ENCODE results near the gene MTHFD1L.

- TF ChIP-seq, protein P1, sequence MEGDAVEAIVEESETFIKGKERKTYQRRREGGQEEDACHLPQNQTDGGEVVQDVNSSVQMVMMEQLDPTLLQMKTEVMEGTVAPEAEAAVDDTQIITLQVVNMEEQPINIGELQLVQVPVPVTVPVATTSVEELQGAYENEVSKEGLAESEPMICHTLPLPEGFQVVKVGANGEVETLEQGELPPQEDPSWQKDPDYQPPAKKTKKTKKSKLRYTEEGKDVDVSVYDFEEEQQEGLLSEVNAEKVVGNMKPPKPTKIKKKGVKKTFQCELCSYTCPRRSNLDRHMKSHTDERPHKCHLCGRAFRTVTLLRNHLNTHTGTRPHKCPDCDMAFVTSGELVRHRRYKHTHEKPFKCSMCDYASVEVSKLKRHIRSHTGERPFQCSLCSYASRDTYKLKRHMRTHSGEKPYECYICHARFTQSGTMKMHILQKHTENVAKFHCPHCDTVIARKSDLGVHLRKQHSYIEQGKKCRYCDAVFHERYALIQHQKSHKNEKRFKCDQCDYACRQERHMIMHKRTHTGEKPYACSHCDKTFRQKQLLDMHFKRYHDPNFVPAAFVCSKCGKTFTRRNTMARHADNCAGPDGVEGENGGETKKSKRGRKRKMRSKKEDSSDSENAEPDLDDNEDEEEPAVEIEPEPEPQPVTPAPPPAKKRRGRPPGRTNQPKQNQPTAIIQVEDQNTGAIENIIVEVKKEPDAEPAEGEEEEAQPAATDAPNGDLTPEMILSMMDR (IDR thresholded peaks at IDR 0.05; ENCODE audit: insufficient read depth, low read length, poor library complexity, severe bottlenecking), result no peak
- no peak for TF ChIP-seq EZH2phosphoT487 (conservative IDR thresholded peaks at IDR 0.05; ENCODE audit: low read length)
Observed at GRCh38 chr6:151089978-151090377, 224.5 kb downstream of the MTHFD1L start.

Measured in SU-DHL-6 (cell line).